OCI-LY3 (cell line): ENCODE measurements around the gene GIMD1.

Source experiments
- CTCF ChIP-seq: fragments of 200-600, 300-600 bp; sonication (generic); IDR thresholded peaks from 2 replicates; pipeline ENCODE4 v1.5.1; 2014; ENCODE audit warnings: antibody characterized with exemption, low read length, low read depth
- EZH2phosphoT487 ChIP-seq: fragments of 200-600 bp; shearing (Covaris generic); IDR thresholded peaks from 2 replicates; pipeline ENCODE4 v1.6.1; 2018; ENCODE audit warnings: antibody characterized with exemption, mixed run types, low read depth

- TF ChIP-seq CTCF (no peak), EZH2phosphoT487 (no peak)
Observed at GRCh38 chr4:106362086-106362825, 6.3 kb downstream of the GIMD1 start.
